Sigmoid colon (tissue), 7 donors: ENCODE measurements around the gene ME3. TPM values are rescaled to one million over a fixed set of nuclear protein-coding genes. Genes with fewer than 3 reads are reported as not detected.

Experiments used
- DNase-seq: peaks from one replicate; pipeline ENCODE4 v3.0.0-alpha.2; 2019
- H3K27ac ChIP-seq, 4 donors: fragments of 200-600 bp; sonication (generic); one replicate each; pipeline ENCODE4 v1.5.1; 2016 to 2019; ENCODE audit warnings: mild to moderate bottlenecking in 1 of 4
- H3K27me3 ChIP-seq, 3 donors: fragments of 200-600 bp; sonication (generic); one replicate each; pipeline ENCODE4 v1.5.1; 2019; ENCODE audit warnings: mild to moderate bottlenecking in 1 of 3
- H3K36me3 ChIP-seq, 4 donors: fragments of 200-600 bp; sonication (generic); one replicate each; pipeline ENCODE4 v1.5.1; 2016 to 2019
- H3K4me1 ChIP-seq, 4 donors: fragments of 200-600 bp; sonication (generic); one replicate each; pipeline ENCODE4 v1.5.1; 2017 to 2019
- H3K4me3 ChIP-seq, 4 donors: fragments of 200-600 bp; sonication (generic); one replicate each; pipeline ENCODE4 v1.5.1; 2017 to 2019; ENCODE audit warnings: mild to moderate bottlenecking in 2 of 4, moderate library complexity in 1 of 4
- H3K9me3 ChIP-seq, 4 donors: fragments of 200-600 bp in 3 of 4; sonication (generic) in 3 of 4; one replicate each; pipeline versions ENCODE4 v1.5.1 to v1.6.1; 2013 to 2019
- CTCF ChIP-seq, 4 experiments: fragments of 450-650 bp in 3 of 4; fragments of 200-600 bp in 1 of 4; IDR thresholded peaks; one replicate each; pipeline ENCODE4 v1.5.1; 2016 to 2019; ENCODE audit warnings: antibody characterized with exemption in 4 of 4, mild to moderate bottlenecking in 3 of 4, moderate library complexity in 2 of 4
- EP300 ChIP-seq, 4 donors: sonication (generic); formaldehyde crosslinking; IDR thresholded peaks; one replicate each; pipeline ENCODE4 v1.6.1; 2017; ENCODE audit warnings: antibody characterized with exemption in 4 of 4
- POLR2A ChIP-seq, 2 donors: fragments of 450-650 bp; IDR thresholded peaks; one replicate each; pipeline ENCODE4 v1.6.1; 2016; ENCODE audit warnings: antibody characterized with exemption in 2 of 2, mild to moderate bottlenecking in 2 of 2, moderate library complexity in 2 of 2
- POLR2AphosphoS5 ChIP-seq, 4 donors: sonication (generic); formaldehyde crosslinking; IDR thresholded peaks; one replicate each; pipeline ENCODE4 v1.6.1; 2017; ENCODE audit warnings: antibody characterized with exemption in 4 of 4
- WGBS, 2 donors: extraction: QIAGEN DNeasy Blood & Tissue Kit; methylation state at CpG; one replicate each; pipeline ENCODE4 v1.1.7; 2013; 5-methylcytosine and 5-hydroxymethylcytosine counted together
- intact Hi-C: fragments of 100-400 bp; cut with DNase I; formaldehyde crosslinking; loops from one replicate; pipeline ENCODE4 v1.15.1; 2023
- polyA plus RNA-seq, 3 donors: library from polyadenylated mRNA; stranded (reverse); fragments of 200-250 nt; gene quantifications; one replicate each; pipeline ENCODE4 v1.2.3, GENCODE V29; 2013
- total RNA-seq, 4 donors: library from RNA; depleted of rRNA; stranded (reverse); fragments of >200 nt; gene quantifications; one replicate each; pipeline ENCODE4 v1.1.0, GENCODE V29; 2016
- donor health status: healthy with polysubstance abuse.
- donor health status: Bipolar disorder and iron deficiency.
- donor health status: healthy.

Gene ME3
- total and polyA plus RNA-seq, 7 donors: 7.8 to 53.2 (median 25.5) TPM

- no peaks in the 10 kb centered on the region for H3K27me3 ChIP-seq
- no peak for DNase-seq
- TF ChIP-seq POLR2A (IDR thresholded peaks at IDR 0.05) (no peak), EP300 (IDR thresholded peaks at IDR 0.05) (no peak), POLR2AphosphoS5 (IDR thresholded peaks at IDR 0.05) (no peak), CTCF (IDR thresholded peaks at IDR 0.05) (no peak)
- peaks cover 0 to 29% (median 16%) of the 10 kb centered on the region in 4 donors for H3K4me1 ChIP-seq
- WGBS, 2 donors: 97 to 98% methylated on average over 1 of the region's 1 CpG
- intact Hi-C loops: no loop called here
- no peaks in the 10 kb centered on the region for H3K9me3 ChIP-seq
- no peaks in the 10 kb centered on the region for H3K36me3 ChIP-seq
- H3K4me3 ChIP-seq: no peak overlapping the region
- H3K27ac ChIP-seq: no peak overlapping the region
Observed at GRCh38 chr11:86461892-86462291, 210.5 kb downstream of the ME3 start.

GRCh38 chr11:86460461-86461385 is 211.7 kb downstream of the ME3 start:
- H3K27ac ChIP-seq: peak overlapping the region in 2 of 4 donors; percentile 29 to 56

GRCh38 chr11:86459682-86460460 is 212.5 kb downstream of the ME3 start:
- 77 to 90% methylated on average over 3 of the region's 3 CpGs for WGBS, 2 donors
- H3K36me3 ChIP-seq: no peaks in the 10 kb centered on the region
- no peaks in the 10 kb centered on the region for H3K27me3 ChIP-seq
- no peak overlapping the region for H3K4me3 ChIP-seq
- intact Hi-C loops: loop anchor here (5.0 to 10.0 kb wide), 4 partner anchors 115 to 835 kb away; partner anchors contain the start of gene ME3
- no peaks in the 10 kb centered on the region for H3K9me3 ChIP-seq
- no peak for TF ChIP-seq POLR2A (IDR thresholded peaks at IDR 0.05)
- peak in 2 of 4 donors; percentile 16 to 46 for TF ChIP-seq POLR2AphosphoS5 (IDR thresholded peaks at IDR 0.05)
- DNase-seq: no peak
- peaks cover 0 to 29% (median 16%) of the 10 kb centered on the region in 4 donors for H3K4me1 ChIP-seq
- peak overlapping the region in 2 of 4 donors; percentile 29 to 56 for H3K27ac ChIP-seq

More at GRCh38 chr11:86460461-86461385, 211.7 kb downstream of the ME3 start:
- no peak for TF ChIP-seq CTCF (IDR thresholded peaks at IDR 0.05)
- TF ChIP-seq POLR2A (IDR thresholded peaks at IDR 0.05): no peak
- no peak for TF ChIP-seq EP300 (IDR thresholded peaks at IDR 0.05)
- TF ChIP-seq POLR2AphosphoS5 (IDR thresholded peaks at IDR 0.05): no peak
- Histone ChIP-seq H3K9me3 (no peaks in the 10 kb centered on the region), H3K36me3 (no peaks in the 10 kb centered on the region), H3K27me3 (no peaks in the 10 kb centered on the region), H3K4me3 (no peak overlapping the region), H3K4me1 (peaks cover 0 to 29% (median 16%) of the 10 kb centered on the region in 4 donors)
- DNase-seq: no peak
- 74 to 82% methylated on average over 9 of the region's 9 CpGs for WGBS, 2 donors
- intact Hi-C loops: no loop called here

GRCh38 chr11:86459002-86459385 is 213.4 kb downstream of the ME3 start:
- H3K27me3 ChIP-seq: no peaks in the 10 kb centered on the region
- intact Hi-C loops: loop anchor here (5.0 to 10.0 kb wide), 4 partner anchors 116 to 836 kb away; partner anchors contain the start of gene ME3
- H3K4me3 ChIP-seq: no peak overlapping the region
- no peak for DNase-seq
- H3K4me1 ChIP-seq: peaks cover 0 to 29% (median 16%) of the 10 kb centered on the region in 4 donors
- 86 to 89% methylated on average over 1 of the region's 1 CpG for WGBS, 2 donors
- no peaks in the 10 kb centered on the region for H3K36me3 ChIP-seq
- peak overlapping the region in 2 of 4 donors; percentile 34 to 56 for H3K27ac ChIP-seq
- H3K9me3 ChIP-seq: no peaks in the 10 kb centered on the region
- TF ChIP-seq EP300 (IDR thresholded peaks at IDR 0.05): no peak

- Histone ChIP-seq H3K27me3 (no peaks in the 10 kb centered on the region), H3K4me1 (peaks cover 0 to 29% (median 16%) of the 10 kb centered on the region in 4 donors), H3K27ac (peak overlapping the region in 2 of 4 donors; percentile 34 to 56), H3K4me3 (no peak overlapping the region), H3K36me3 (no peaks in the 10 kb centered on the region), H3K9me3 (no peaks in the 10 kb centered on the region)
- intact Hi-C loops: loop anchor here (5.0 to 10.0 kb wide), 4 partner anchors 116 to 836 kb away; partner anchors contain the start of gene ME3
- WGBS, 2 donors: 83% methylated on average over 5 of the region's 5 CpGs
- no peak for DNase-seq
- TF ChIP-seq POLR2AphosphoS5 (IDR thresholded peaks at IDR 0.05): peak in 1 of 4 donors; percentile 8
- no peak for TF ChIP-seq CTCF (IDR thresholded peaks at IDR 0.05)
Observed at GRCh38 chr11:86458294-86459001, 214.0 kb downstream of the ME3 start.
